ENCODE measurements around the gene CHRNA4.

DNA sequence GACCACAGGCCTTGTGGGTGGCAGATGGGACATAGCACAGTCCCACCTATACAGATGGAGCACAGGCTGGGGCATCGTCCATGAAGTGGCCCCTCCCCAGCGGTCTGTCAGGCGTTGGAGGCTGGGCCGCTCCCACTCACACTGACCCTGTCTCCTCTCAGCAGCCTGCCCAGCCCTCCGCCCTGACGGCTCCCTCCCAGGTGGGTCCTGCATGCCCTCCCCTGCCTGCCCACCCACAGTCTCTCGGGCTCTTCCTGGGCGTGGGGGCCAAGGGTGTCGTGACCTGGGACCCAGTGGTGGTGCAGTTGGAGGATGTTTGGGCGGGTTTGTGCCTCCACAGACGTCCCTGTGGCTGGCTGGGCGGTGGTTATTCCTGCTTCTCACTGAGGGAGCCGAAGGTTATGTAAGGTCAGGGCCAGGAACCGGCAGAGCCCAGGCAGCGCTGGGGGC, 45.9 kb downstream of the CHRNA4 start:
- TF ChIP-seq, protein P1, sequence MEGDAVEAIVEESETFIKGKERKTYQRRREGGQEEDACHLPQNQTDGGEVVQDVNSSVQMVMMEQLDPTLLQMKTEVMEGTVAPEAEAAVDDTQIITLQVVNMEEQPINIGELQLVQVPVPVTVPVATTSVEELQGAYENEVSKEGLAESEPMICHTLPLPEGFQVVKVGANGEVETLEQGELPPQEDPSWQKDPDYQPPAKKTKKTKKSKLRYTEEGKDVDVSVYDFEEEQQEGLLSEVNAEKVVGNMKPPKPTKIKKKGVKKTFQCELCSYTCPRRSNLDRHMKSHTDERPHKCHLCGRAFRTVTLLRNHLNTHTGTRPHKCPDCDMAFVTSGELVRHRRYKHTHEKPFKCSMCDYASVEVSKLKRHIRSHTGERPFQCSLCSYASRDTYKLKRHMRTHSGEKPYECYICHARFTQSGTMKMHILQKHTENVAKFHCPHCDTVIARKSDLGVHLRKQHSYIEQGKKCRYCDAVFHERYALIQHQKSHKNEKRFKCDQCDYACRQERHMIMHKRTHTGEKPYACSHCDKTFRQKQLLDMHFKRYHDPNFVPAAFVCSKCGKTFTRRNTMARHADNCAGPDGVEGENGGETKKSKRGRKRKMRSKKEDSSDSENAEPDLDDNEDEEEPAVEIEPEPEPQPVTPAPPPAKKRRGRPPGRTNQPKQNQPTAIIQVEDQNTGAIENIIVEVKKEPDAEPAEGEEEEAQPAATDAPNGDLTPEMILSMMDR (IDR thresholded peaks at IDR 0.05) = no peak
- TF ChIP-seq POLR2A (IDR thresholded peaks at IDR 0.05) = no peak
